HFFc6 (cell line): ENCODE results near the gene NBPF6. TPM values are rescaled to one million over a fixed set of nuclear protein-coding genes. Genes with fewer than 3 reads are reported as not detected.
"Not testable (repeated sequence)": the region's sequence is repeated elsewhere in the genome, so short reads cannot be mapped to it uniquely, and the experiment has no call there.

Experiments used
- DNase-seq: peaks from one replicate; pipeline ENCODE4 v3.0.0-alpha.2; 2018
- H3K27ac Mint-ChIP-seq: 2 replicates; pipeline ENCODE4 v1.8.0; 2020; ENCODE audit warnings: mild to moderate bottlenecking, mixed read lengths
- H3K27me3 Mint-ChIP-seq: 2 replicates; pipeline ENCODE4 v1.8.0; 2021; ENCODE audit warnings: mild to moderate bottlenecking, moderate library complexity, mixed read lengths; ENCODE audit not compliant: insufficient read depth
- H3K36me3 Mint-ChIP-seq: 2 replicates; pipeline ENCODE4 v1.8.0; 2021; ENCODE audit warnings: low read depth, mixed read lengths
- H3K4me1 Mint-ChIP-seq: 2 replicates; pipeline ENCODE4 v1.8.0; 2020; ENCODE audit warnings: low read depth, mixed read lengths
- H3K4me3 Mint-ChIP-seq: 2 replicates; pipeline ENCODE4 v1.8.0; 2020; ENCODE audit warnings: mild to moderate bottlenecking, moderate library complexity, mixed read lengths
- H3K9me3 Mint-ChIP-seq: 2 replicates; pipeline ENCODE4 v1.8.0; 2020; ENCODE audit warnings: mild to moderate bottlenecking, mixed read lengths
- total RNA-seq, 6 experiments: library from RNA; stranded (reverse); fragmentation: NEBNext Ultra II Directional; extraction: Animal tissue kit (Norgen Biotek cat#: 25700); gene quantifications; 2 replicates in 1 of 6; 3 replicates in 5 of 6; pipeline ENCODE4 v1.2.3, GENCODE V29; 2021
- TF ChIP-seq, protein P1 (sequence below): fragments of 200-600 bp; sonication (generic); IDR thresholded peaks from 2 replicates; pipeline ENCODE4 v1.5.0; 2021; ENCODE audit warnings: antibody characterized with exemption, mild to moderate bottlenecking

NBPF6 gene
- total RNA-seq, 6 experiments from 2014 or later = not detected

DNA sequence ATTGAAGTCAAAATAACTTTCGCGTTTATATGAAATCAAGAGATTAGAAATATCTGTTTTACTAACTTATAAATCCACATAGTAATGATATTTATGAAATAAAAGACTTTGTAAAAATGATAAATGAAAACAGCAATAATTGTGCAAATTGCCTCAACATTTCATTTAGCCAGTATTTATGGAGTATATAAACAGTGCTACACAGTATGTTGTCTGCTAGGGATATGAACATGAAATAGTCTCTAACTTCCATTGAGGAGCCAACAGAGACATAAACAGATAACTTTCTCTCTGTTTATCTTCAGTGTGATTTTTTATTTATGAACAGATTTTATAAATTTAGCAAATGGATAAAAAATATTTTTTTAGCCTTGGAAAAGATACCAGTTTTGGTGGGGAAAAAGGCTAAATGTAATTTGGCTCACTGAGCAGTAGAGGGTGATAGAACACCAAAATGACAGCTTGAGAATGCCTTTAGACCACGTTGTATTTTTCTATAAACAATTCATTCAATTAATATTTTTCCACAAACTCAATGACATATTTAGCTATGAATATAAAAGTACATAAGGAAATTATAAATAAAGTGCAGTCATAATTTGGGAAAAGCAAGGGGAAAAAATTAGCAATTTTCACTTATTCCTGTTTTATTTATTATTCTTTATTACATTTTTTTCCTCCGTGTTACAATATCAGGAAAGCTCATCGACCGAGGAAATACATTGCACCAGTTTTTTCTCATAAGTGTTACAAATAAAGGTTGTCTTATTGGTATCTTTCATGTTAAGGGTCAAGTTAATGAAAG is 62.3 kb downstream of the NBPF6 start:
- no peaks in the 10 kb centered on the region for H3K9me3 Mint-ChIP-seq
- DNase-seq = peak; percentile 11
- no peaks in the 10 kb centered on the region; the same call in none of the 2 replicates for H3K27me3 Mint-ChIP-seq

GRCh38 chr1:108513044-108513415 is 62.9 kb downstream of the NBPF6 start:
- H3K27ac Mint-ChIP-seq = no peak overlapping the region
- no peaks in the 10 kb centered on the region for H3K36me3 Mint-ChIP-seq
- no peak overlapping the region for H3K4me3 Mint-ChIP-seq
- peaks cover under 1% of the 10 kb centered on the region for H3K27me3 Mint-ChIP-seq
- TF ChIP-seq, protein P1, sequence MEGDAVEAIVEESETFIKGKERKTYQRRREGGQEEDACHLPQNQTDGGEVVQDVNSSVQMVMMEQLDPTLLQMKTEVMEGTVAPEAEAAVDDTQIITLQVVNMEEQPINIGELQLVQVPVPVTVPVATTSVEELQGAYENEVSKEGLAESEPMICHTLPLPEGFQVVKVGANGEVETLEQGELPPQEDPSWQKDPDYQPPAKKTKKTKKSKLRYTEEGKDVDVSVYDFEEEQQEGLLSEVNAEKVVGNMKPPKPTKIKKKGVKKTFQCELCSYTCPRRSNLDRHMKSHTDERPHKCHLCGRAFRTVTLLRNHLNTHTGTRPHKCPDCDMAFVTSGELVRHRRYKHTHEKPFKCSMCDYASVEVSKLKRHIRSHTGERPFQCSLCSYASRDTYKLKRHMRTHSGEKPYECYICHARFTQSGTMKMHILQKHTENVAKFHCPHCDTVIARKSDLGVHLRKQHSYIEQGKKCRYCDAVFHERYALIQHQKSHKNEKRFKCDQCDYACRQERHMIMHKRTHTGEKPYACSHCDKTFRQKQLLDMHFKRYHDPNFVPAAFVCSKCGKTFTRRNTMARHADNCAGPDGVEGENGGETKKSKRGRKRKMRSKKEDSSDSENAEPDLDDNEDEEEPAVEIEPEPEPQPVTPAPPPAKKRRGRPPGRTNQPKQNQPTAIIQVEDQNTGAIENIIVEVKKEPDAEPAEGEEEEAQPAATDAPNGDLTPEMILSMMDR = no peak
- no peak for DNase-seq
- no peaks in the 10 kb centered on the region for H3K4me1 Mint-ChIP-seq
- H3K9me3 Mint-ChIP-seq = no peaks in the 10 kb centered on the region

More for the DNA sequence above, 62.3 kb downstream of the NBPF6 start:
- no peak overlapping the region for H3K27ac Mint-ChIP-seq
- H3K4me3 Mint-ChIP-seq = no peak overlapping the region
- TF ChIP-seq, protein P1 = peak; percentile 89
- no peaks in the 10 kb centered on the region for H3K36me3 Mint-ChIP-seq
- no peaks in the 10 kb centered on the region for H3K4me1 Mint-ChIP-seq

GRCh38 chr1:108513914-108514313 is 63.8 kb downstream of the NBPF6 start:
- not testable (repeated sequence) for H3K9me3 Mint-ChIP-seq, DNase-seq, H3K27me3 Mint-ChIP-seq, H3K4me3 Mint-ChIP-seq, H3K36me3 Mint-ChIP-seq, H3K27ac Mint-ChIP-seq, H3K4me1 Mint-ChIP-seq

DNA sequence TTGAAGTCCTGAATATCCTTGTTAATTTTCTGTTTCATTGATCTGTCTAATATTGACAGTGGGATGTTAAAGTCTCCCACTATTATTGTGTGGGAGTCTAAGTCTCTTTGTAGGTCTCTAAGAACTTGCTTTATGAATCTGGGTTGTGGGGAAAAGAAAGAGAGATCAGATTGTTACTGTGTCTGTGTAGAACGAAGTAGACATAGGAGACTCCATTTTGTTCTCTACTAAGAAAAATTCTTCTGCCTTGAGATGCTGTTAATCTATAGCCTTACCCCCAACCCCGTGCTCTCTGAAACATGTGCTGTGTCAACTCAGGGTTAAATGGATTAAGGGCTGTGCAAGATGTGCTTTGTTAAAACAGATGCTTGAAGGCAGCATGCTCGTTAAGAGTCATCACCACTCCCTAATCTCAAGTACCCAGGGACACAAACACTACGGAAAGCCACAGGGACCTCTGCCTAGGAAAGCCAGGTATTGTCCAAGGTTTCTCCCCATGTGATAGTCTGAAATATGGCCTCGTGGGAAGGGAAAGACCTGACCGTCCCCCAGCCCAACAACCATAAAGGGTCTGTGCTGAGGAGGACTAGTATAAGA is 67.3 kb downstream of the NBPF6 start:
- H3K36me3 Mint-ChIP-seq, H3K4me1 Mint-ChIP-seq: not testable (repeated sequence)

More for the DNA sequence above, 67.3 kb downstream of the NBPF6 start:
- not testable (repeated sequence) for H3K4me3 Mint-ChIP-seq, H3K27ac Mint-ChIP-seq, DNase-seq, H3K9me3 Mint-ChIP-seq
- H3K27me3 Mint-ChIP-seq = peaks cover 15% of the 10 kb centered on the region

Other genes starting within 250 kb of the NBPF6 start
- gene SLC25A24, start 250.0 kb upstream of the NBPF6 start, total RNA-seq = 10 to 100 TPM; 34.5 to 44.6 (median 39.9) TPM
- gene NBPF4, start 206.3 kb upstream of the NBPF6 start, total RNA-seq = not detected
- gene EEIG2, start 109.8 kb downstream of the NBPF6 start, total RNA-seq = 1 to 10 TPM; 3.3 to 5.2 (median 4.5) TPM
- gene HENMT1, start 210.8 kb downstream of the NBPF6 start, total RNA-seq = 1 to 10 TPM in 2 of 6 experiments, under 1 TPM in 4; 0.37 to 2.7 (median 0.45) TPM
- gene PRPF38B, start 242.0 kb downstream of the NBPF6 start, total RNA-seq = 10 to 100 TPM; 19.9 to 24.1 (median 23.7) TPM